ENCODE data around the gene HDAC6.

DNA sequence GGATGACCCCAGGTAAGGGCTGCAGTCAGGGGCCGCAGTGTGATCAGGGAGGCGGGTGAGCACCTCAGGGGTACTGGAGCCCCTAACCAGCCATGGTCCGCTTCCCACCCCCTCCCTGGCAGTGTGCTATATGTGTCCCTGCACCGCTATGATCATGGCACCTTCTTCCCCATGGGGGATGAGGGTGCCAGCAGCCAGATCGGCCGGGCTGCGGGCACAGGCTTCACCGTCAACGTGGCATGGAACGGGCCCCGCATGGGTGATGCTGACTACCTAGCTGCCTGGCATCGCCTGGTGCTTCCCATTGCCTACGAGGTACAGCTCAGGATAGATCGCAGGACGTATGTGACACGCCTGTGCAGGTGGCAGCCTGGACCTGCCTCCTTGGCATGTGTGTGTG, 16.2 kb downstream of the HDAC6 start:
- TF ChIP-seq BACH2 (CRISPR knock-in tag; IDR thresholded peaks at IDR 0.05; ENCODE audit: borderline replicate concordance) (no peak), ZFP3 (CRISPR knock-in tag; IDR thresholded peaks at IDR 0.05) (no peak), RARB (CRISPR knock-in tag; IDR thresholded peaks at IDR 0.05) (no peak), ZFP30 (CRISPR knock-in tag; IDR thresholded peaks at IDR 0.05) (no peak), SNAI2 (CRISPR knock-in tag; IDR thresholded peaks at IDR 0.05) (no peak), PPARA (CRISPR knock-in tag; IDR thresholded peaks at IDR 0.05; ENCODE audit: borderline replicate concordance) (no peak), ZNF8 (CRISPR knock-in tag; IDR thresholded peaks at IDR 0.05) (no peak), ARNTL (CRISPR knock-in tag; IDR thresholded peaks at IDR 0.05; ENCODE audit: borderline replicate concordance, low read depth) (no peak), ZNF565 (CRISPR knock-in tag; conservative IDR thresholded peaks at IDR 0.05; ENCODE audit: low read depth) (no peak), CSDC2 (CRISPR knock-in tag; IDR thresholded peaks at IDR 0.05) (no peak), TCF4 (CRISPR knock-in tag; IDR thresholded peaks at IDR 0.05; ENCODE audit: borderline replicate concordance) (no peak), GLIS3 (CRISPR knock-in tag; IDR thresholded peaks at IDR 0.05) (no peak)
- TF ChIP-seq, protein P1, sequence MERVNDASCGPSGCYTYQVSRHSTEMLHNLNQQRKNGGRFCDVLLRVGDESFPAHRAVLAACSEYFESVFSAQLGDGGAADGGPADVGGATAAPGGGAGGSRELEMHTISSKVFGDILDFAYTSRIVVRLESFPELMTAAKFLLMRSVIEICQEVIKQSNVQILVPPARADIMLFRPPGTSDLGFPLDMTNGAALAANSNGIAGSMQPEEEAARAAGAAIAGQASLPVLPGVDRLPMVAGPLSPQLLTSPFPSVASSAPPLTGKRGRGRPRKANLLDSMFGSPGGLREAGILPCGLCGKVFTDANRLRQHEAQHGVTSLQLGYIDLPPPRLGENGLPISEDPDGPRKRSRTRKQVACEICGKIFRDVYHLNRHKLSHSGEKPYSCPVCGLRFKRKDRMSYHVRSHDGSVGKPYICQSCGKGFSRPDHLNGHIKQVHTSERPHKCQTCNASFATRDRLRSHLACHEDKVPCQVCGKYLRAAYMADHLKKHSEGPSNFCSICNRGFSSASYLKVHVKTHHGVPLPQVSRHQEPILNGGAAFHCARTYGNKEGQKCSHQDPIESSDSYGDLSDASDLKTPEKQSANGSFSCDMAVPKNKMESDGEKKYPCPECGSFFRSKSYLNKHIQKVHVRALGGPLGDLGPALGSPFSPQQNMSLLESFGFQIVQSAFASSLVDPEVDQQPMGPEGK (CRISPR knock-in tag; IDR thresholded peaks at IDR 0.05; ENCODE audit: borderline replicate concordance) = no peak

Data from SK-N-SH treated with all-trans-retinoic acid at 6 μM for 48 hours (cell line).